Neural progenitor cell (in vitro differentiated cells): ENCODE measurements around the gene KMT2E. TPM values are rescaled to one million over a fixed set of nuclear protein-coding genes. Genes with fewer than 3 reads are reported as not detected.
A peak's percentile ranks its signal among the peaks of the same experiment; 100 is the strongest.

Experiments
- DNase-seq: peaks from one replicate; pipeline ENCODE4 v3.0.0-alpha.2; 2016; ENCODE audit warnings: low spot score
- H2AFZ ChIP-seq: fragments of 200-600 bp; sonication (generic); replicated peaks from 2 replicates; pipeline ENCODE4 v1.6.1; 2016; ENCODE audit warnings: antibody characterized with exemption
- H3F3A ChIP-seq: fragments of 200-600 bp; sonication (generic); 2 replicates; pipeline ENCODE4 v1.6.1; 2016; ENCODE audit warnings: antibody characterized with exemption, low read depth
- H3K27ac ChIP-seq: fragments of 200-600 bp; sonication (generic); 2 replicates; pipeline ENCODE4 v1.5.1; 2016; ENCODE audit warnings: mild to moderate bottlenecking
- H3K27me3 ChIP-seq: fragments of 200-600 bp; sonication (generic); 2 replicates; pipeline ENCODE4 v1.6.1; 2016; ENCODE audit warnings: mild to moderate bottlenecking, moderate library complexity
- H3K36me3 ChIP-seq: fragments of 200-600 bp; sonication (generic); 2 replicates; pipeline ENCODE4 v1.5.1; 2016
- H3K4me1 ChIP-seq: fragments of 200-600 bp; sonication (generic); 2 replicates; pipeline ENCODE4 v1.6.1; 2016; ENCODE audit warnings: mixed run types
- H3K4me2 ChIP-seq: fragments of 200-600 bp; sonication (generic); 2 replicates; pipeline ENCODE4 v1.6.1; 2016
- H3K4me3 ChIP-seq: fragments of 200-600 bp; sonication (generic); 2 replicates; pipeline ENCODE4 v1.5.1; 2016
- H3K79me2 ChIP-seq: fragments of 200-600 bp; sonication (generic); 2 replicates; pipeline ENCODE4 v1.6.1; 2016; ENCODE audit warnings: low read depth
- H3K9ac ChIP-seq: fragments of 200-600 bp; sonication (generic); 2 replicates; pipeline ENCODE4 v1.6.1; 2016
- H3K9me3 ChIP-seq: fragments of 200-600 bp; sonication (generic); 2 replicates; pipeline ENCODE4 v1.5.1; 2016; ENCODE audit warnings: low read depth
- H4K20me1 ChIP-seq: fragments of 200-600 bp; sonication (generic); 2 replicates; pipeline ENCODE4 v1.6.1; 2016; ENCODE audit warnings: low read depth
- H3K27ac Mint-ChIP-seq: 3 replicates; pipeline ENCODE4 v1.8.0; 2021; ENCODE audit warnings: mixed read lengths
- H3K27me3 Mint-ChIP-seq: 2 replicates; pipeline ENCODE4 v1.8.0; 2022; ENCODE audit warnings: low read depth, mild to moderate bottlenecking, inconsistent platforms, moderate library complexity, mixed read lengths; ENCODE audit not compliant: insufficient read depth
- H3K36me3 Mint-ChIP-seq: 3 replicates; pipeline ENCODE4 v1.8.0; 2021; ENCODE audit warnings: mixed read lengths
- H3K4me1 Mint-ChIP-seq: 3 replicates; pipeline ENCODE4 v1.8.0; 2021; ENCODE audit warnings: mixed read lengths
- H3K4me3 Mint-ChIP-seq: 3 replicates; pipeline ENCODE4 v1.8.0; 2021; ENCODE audit warnings: mild to moderate bottlenecking, moderate library complexity, mixed read lengths
- H3K9me3 Mint-ChIP-seq: 3 replicates; pipeline ENCODE4 v1.8.0; 2020; ENCODE audit warnings: mixed read lengths
- CTCF ChIP-seq: fragments of 200-600 bp; sonication (generic); IDR thresholded peaks from 2 replicates; pipeline ENCODE4 v1.5.1; 2017; ENCODE audit warnings: antibody characterized with exemption, mild to moderate bottlenecking
- EZH2 ChIP-seq: fragments of 200-600 bp; sonication (generic); IDR thresholded peaks from 2 replicates; pipeline ENCODE4 v1.6.1; 2017; ENCODE audit warnings: antibody characterized with exemption, mild to moderate bottlenecking, moderate library complexity
- EZH2phosphoT487 ChIP-seq: fragments of 200-600 bp; sonication (generic); IDR thresholded peaks from 2 replicates; pipeline ENCODE4 v1.6.1; 2017; ENCODE audit warnings: antibody characterized with exemption
- total RNA-seq: library from RNA; depleted of rRNA; stranded (reverse); fragments of >200 nt; gene quantifications from 2 replicates; pipeline ENCODE4 v1.2.3, GENCODE V29; 2015; ENCODE audit warnings: low replicate concordance

The KMT2E gene
- total RNA-seq, 1 donor from 2014 or later = 124 TPM

- Mint-ChIP-seq H3K4me1 (peaks cover 47% of the 10 kb centered on the region), H3K4me3 (no peak overlapping the region), H3K27ac (no peak overlapping the region), H3K9me3 (no peaks in the 10 kb centered on the region), H3K36me3 (peaks cover 40% of the 10 kb centered on the region), H3K27me3 (peaks cover 2% of the 10 kb centered on the region)
- no peaks in the 10 kb centered on the region for H3K27me3 ChIP-seq
- no peak overlapping the region for H3K9ac ChIP-seq
- peaks cover 18% of the 10 kb centered on the region for H4K20me1 ChIP-seq
- no peak overlapping the region for H3K4me3 ChIP-seq
- no peak overlapping the region for H3K27ac ChIP-seq
- H3K36me3 ChIP-seq = no peaks in the 10 kb centered on the region
- H2AFZ ChIP-seq = no peak overlapping the region
- H3K4me2 ChIP-seq = no peak overlapping the region
- H3F3A ChIP-seq = no peaks in the 10 kb centered on the region
- H3K79me2 ChIP-seq = peaks cover 4% of the 10 kb centered on the region
- no peaks in the 10 kb centered on the region for H3K9me3 ChIP-seq
- no peak for DNase-seq
- H3K4me1 ChIP-seq = no peaks in the 10 kb centered on the region
- TF ChIP-seq CTCF (no peak), EZH2phosphoT487 (no peak), EZH2 (no peak)
These were observed 116.0 kb downstream of the KMT2E start for GRCh38 chr7:105130048-105130447.

- peaks cover 9% of the 10 kb centered on the region for H3K79me2 ChIP-seq
These were observed 116.6 kb downstream of the KMT2E start for GRCh38 chr7:105130580-105130979.

DNA sequence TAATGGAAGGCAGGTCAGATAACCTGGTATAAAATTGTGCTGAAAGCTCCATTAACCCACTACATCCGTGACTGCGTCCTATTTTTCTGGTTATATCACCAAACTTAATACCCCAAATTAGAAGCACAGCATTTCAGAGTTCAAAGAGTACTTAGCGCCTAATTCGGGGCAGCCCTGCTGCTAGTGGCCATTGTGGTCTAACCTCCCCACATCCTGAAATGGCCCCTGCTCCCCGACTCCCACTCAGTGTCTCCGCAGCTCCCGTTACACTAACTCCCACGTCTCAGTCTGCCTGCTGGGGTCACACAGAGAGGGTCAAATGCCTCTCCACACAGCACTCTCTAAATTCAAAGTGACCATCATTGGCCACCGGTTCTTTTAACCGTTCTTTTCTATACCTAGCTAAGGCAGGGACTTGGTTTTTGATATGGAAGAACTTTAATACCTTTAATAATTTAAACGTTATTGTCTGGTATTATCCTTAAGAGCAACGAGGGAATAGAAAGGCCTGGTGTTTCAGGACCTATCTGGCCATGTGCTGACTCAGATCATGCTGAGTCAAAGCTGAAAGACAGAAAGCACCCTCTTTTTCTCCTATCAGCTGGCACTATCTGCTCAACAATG, 117.1 kb downstream of the KMT2E start:
- Histone ChIP-seq H3F3A (no peaks in the 10 kb centered on the region), H3K4me1 (peaks cover 2% of the 10 kb centered on the region), H3K27me3 (no peaks in the 10 kb centered on the region), H3K9ac (no peak overlapping the region), H4K20me1 (peaks cover 16% of the 10 kb centered on the region), H3K27ac (no peak overlapping the region), H2AFZ (no peak overlapping the region), H3K9me3 (no peaks in the 10 kb centered on the region), H3K79me2 (peaks cover 10% of the 10 kb centered on the region), H3K4me3 (no peak overlapping the region), H3K4me2 (no peak overlapping the region), H3K36me3 (no peaks in the 10 kb centered on the region)
- Mint-ChIP-seq H3K4me1 (peaks cover 45% of the 10 kb centered on the region), H3K27me3 (peaks cover 2% of the 10 kb centered on the region), H3K9me3 (no peaks in the 10 kb centered on the region), H3K27ac (peak overlapping the region; percentile 70), H3K4me3 (no peak overlapping the region), H3K36me3 (peaks cover 31% of the 10 kb centered on the region)
- TF ChIP-seq EZH2phosphoT487 (no peak), CTCF (no peak), EZH2 (no peak)
- no peak for DNase-seq

More at GRCh38 chr7:105130580-105130979, 116.6 kb downstream of the KMT2E start:
- Mint-ChIP-seq H3K4me3 (no peak overlapping the region), H3K36me3 (peaks cover 35% of the 10 kb centered on the region), H3K27me3 (peaks cover 2% of the 10 kb centered on the region), H3K9me3 (no peaks in the 10 kb centered on the region), H3K27ac (peak overlapping the region; percentile 70), H3K4me1 (peaks cover 46% of the 10 kb centered on the region)
- H3K36me3 ChIP-seq = no peaks in the 10 kb centered on the region
- H3K27ac ChIP-seq = no peak overlapping the region
- H2AFZ ChIP-seq = no peak overlapping the region
- no peak overlapping the region for H3K9ac ChIP-seq
- no peaks in the 10 kb centered on the region for H3K9me3 ChIP-seq
- DNase-seq = no peak
- no peak overlapping the region for H3K4me3 ChIP-seq
- H4K20me1 ChIP-seq = peaks cover 18% of the 10 kb centered on the region
- H3K4me2 ChIP-seq = no peak overlapping the region
- H3K4me1 ChIP-seq = no peaks in the 10 kb centered on the region
- TF ChIP-seq EZH2phosphoT487 = no peak
- TF ChIP-seq CTCF = no peak
- no peak for TF ChIP-seq EZH2
- no peaks in the 10 kb centered on the region for H3K27me3 ChIP-seq
- H3F3A ChIP-seq = no peaks in the 10 kb centered on the region
